Endodermal cell (in vitro differentiated cells): ENCODE data around the gene BZW2. TPM values are rescaled to one million over a fixed set of nuclear protein-coding genes. Genes with fewer than 3 reads are reported as not detected.

Source experiments
- DNase-seq: peaks from one replicate; pipeline ENCODE4 v3.0.0-alpha.2; 2017
- H3K27ac ChIP-seq: 2 replicates; pipeline ENCODE4 v1.5.1; 2013; ENCODE audit warnings: mild to moderate bottlenecking, low read depth, low read length, moderate library complexity
- H3K27me3 ChIP-seq: 2 replicates; pipeline ENCODE4 v1.6.1; 2013; ENCODE audit warnings: mild to moderate bottlenecking, low read length, moderate library complexity; ENCODE audit not compliant: insufficient read depth, control insufficient read depth, poor library complexity, severe bottlenecking
- H3K36me3 ChIP-seq: 2 replicates; pipeline ENCODE4 v1.7.0; 2013; ENCODE audit warnings: mild to moderate bottlenecking, low read length, moderate library complexity; ENCODE audit not compliant: control insufficient read depth, insufficient read depth
- H3K4me1 ChIP-seq: one replicate; pipeline ENCODE4 v1.7.0; 2013; ENCODE audit warnings: low read length; ENCODE audit not compliant: control insufficient read depth, insufficient read depth
- H3K4me3 ChIP-seq: 2 replicates; pipeline ENCODE4 v1.5.1; 2013; ENCODE audit warnings: mild to moderate bottlenecking, low read length, moderate library complexity
- H3K9ac ChIP-seq: 2 replicates; pipeline ENCODE4 v1.6.1; 2013; ENCODE audit warnings: mild to moderate bottlenecking, low read length, moderate library complexity; ENCODE audit not compliant: poor library complexity, severe bottlenecking; ENCODE audit errors: extremely low read depth
- H3K9me3 ChIP-seq: 2 replicates; pipeline ENCODE4 v1.6.1; 2013; ENCODE audit warnings: mild to moderate bottlenecking, low read length, moderate library complexity; ENCODE audit not compliant: control insufficient read depth
- H3K27ac Mint-ChIP-seq: 2 replicates; pipeline ENCODE4 v1.8.0; 2020; ENCODE audit warnings: mixed read lengths
- H3K27me3 Mint-ChIP-seq: 2 replicates; pipeline ENCODE4 v1.8.0; 2021; ENCODE audit warnings: mild to moderate bottlenecking, mixed read lengths; ENCODE audit not compliant: insufficient read depth
- H3K36me3 Mint-ChIP-seq: 2 replicates; pipeline ENCODE4 v1.8.0; 2020; ENCODE audit warnings: low read depth, mixed read lengths
- H3K4me1 Mint-ChIP-seq: 2 replicates; pipeline ENCODE4 v1.8.0; 2020; ENCODE audit warnings: mixed read lengths
- H3K4me3 Mint-ChIP-seq: 2 replicates; pipeline ENCODE4 v1.8.0; 2020; ENCODE audit warnings: mild to moderate bottlenecking, moderate library complexity, mixed read lengths
- H3K9me3 Mint-ChIP-seq: 2 replicates; pipeline ENCODE4 v1.8.0; 2020; ENCODE audit warnings: mild to moderate bottlenecking, mixed read lengths
- WGBS, 2 experiments: methylation state at CpG; one replicate each; pipeline versions ENCODE4 v1.1.5 to v1.1.7; 2013; ENCODE audit warnings: missing lambda C conversion rate in 2 of 2, mixed read lengths in 1 of 2; ENCODE audit not compliant: insufficient coverage in 1 of 2, insufficient read length in 1 of 2; 5-methylcytosine and 5-hydroxymethylcytosine counted together
- total RNA-seq, 2 donors: library from RNA; stranded (reverse); fragmentation: NEBNext Ultra II Directional in 1 of 2; extraction: Animal tissue kit (Norgen Biotek cat#: 25700) in 1 of 2; gene quantifications; 2 replicates in 1 of 2; 3 replicates in 1 of 2; pipeline ENCODE4 v1.2.1, GENCODE V29; 2021
- TF ChIP-seq, protein P1 (sequence below): fragments of 200-600 bp; sonication (generic); conservative IDR thresholded peaks from 2 replicates; pipeline ENCODE4 v1.5.0; 2021; ENCODE audit warnings: antibody characterized with exemption, mild to moderate bottlenecking

The BZW2 gene
- total RNA-seq, 2 donors from 2014 or later = 75.1 to 87.7 TPM

DNA sequence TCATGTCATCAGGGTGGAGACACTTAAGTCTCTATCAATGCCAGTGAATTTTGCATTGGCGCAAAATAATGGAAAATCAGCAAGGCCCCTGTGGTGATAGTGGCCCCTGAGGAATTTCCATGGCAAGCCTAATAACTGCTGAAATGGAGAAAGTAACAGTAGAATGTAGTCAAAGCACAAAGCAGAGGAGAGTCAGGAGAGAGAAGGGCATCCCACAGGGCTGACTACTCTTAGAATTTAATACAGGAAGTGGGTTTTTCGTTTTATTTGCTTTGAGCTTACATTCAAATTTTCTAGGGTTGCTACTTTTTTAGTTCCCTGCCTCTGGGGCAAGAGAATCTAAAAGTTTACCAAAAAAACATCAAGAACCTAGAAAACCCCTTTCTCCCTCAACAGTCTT lies 39.0 kb downstream of the BZW2 start:
- no peaks in the 10 kb centered on the region for H3K9me3 Mint-ChIP-seq
- H3K36me3 Mint-ChIP-seq = peaks cover 62% of the 10 kb centered on the region

DNA sequence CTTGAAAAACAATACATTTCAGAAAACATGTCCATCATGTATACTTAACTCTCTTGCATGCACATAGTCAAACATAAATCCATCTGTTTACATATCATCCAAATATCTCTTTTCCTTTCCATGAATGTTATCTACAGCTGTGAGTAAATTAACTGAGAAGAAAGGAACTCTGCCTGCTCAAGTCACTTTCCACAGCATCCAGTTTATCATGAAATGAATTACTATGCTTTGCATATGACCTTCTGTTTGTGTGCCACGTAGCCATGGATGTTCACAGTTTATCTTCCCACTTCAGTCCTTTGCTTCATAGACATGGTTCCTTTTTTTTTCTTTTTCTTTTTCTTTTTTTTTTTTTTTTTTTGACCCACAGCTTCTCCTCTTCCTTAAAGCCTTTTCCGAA lies 39.6 kb downstream of the BZW2 start:
- H3K4me1 ChIP-seq = no peaks in the 10 kb centered on the region
- no peak overlapping the region for H3K4me3 ChIP-seq
- peaks cover 79% of the 10 kb centered on the region for H3K36me3 ChIP-seq
- DNase-seq = no peak
- peaks cover 61% of the 10 kb centered on the region for H3K36me3 Mint-ChIP-seq
- H3K9ac ChIP-seq = no peak overlapping the region
- H3K9me3 Mint-ChIP-seq = no peaks in the 10 kb centered on the region
- no peak overlapping the region for H3K4me3 Mint-ChIP-seq
- H3K9me3 ChIP-seq = no peaks in the 10 kb centered on the region
- H3K27me3 ChIP-seq = no peaks in the 10 kb centered on the region
- 87 to 90% methylated on average over 2 of the region's 2 CpGs for WGBS, 2 experiments
- H3K4me1 Mint-ChIP-seq = peaks cover 6% of the 10 kb centered on the region
- no peaks in the 10 kb centered on the region for H3K27me3 Mint-ChIP-seq
- peak overlapping the region; percentile 65 for H3K27ac Mint-ChIP-seq
- no peak overlapping the region for H3K27ac ChIP-seq
- TF ChIP-seq, protein P1, sequence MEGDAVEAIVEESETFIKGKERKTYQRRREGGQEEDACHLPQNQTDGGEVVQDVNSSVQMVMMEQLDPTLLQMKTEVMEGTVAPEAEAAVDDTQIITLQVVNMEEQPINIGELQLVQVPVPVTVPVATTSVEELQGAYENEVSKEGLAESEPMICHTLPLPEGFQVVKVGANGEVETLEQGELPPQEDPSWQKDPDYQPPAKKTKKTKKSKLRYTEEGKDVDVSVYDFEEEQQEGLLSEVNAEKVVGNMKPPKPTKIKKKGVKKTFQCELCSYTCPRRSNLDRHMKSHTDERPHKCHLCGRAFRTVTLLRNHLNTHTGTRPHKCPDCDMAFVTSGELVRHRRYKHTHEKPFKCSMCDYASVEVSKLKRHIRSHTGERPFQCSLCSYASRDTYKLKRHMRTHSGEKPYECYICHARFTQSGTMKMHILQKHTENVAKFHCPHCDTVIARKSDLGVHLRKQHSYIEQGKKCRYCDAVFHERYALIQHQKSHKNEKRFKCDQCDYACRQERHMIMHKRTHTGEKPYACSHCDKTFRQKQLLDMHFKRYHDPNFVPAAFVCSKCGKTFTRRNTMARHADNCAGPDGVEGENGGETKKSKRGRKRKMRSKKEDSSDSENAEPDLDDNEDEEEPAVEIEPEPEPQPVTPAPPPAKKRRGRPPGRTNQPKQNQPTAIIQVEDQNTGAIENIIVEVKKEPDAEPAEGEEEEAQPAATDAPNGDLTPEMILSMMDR = no peak

More for the DNA sequence above, 39.0 kb downstream of the BZW2 start:
- 91 to 93% methylated on average over 2 of the region's 2 CpGs for WGBS, 2 experiments
- DNase-seq = no peak
- TF ChIP-seq, protein P1 = no peak
- Histone ChIP-seq H3K9ac (no peak overlapping the region), H3K4me3 (no peak overlapping the region), H3K27me3 (no peaks in the 10 kb centered on the region), H3K27ac (no peak overlapping the region), H3K4me1 (no peaks in the 10 kb centered on the region), H3K36me3 (peaks cover 79% of the 10 kb centered on the region), H3K9me3 (no peaks in the 10 kb centered on the region)
- Mint-ChIP-seq H3K27me3 (no peaks in the 10 kb centered on the region), H3K4me3 (no peak overlapping the region), H3K4me1 (peaks cover 6% of the 10 kb centered on the region), H3K27ac (peak overlapping the region; percentile 65)

DNA sequence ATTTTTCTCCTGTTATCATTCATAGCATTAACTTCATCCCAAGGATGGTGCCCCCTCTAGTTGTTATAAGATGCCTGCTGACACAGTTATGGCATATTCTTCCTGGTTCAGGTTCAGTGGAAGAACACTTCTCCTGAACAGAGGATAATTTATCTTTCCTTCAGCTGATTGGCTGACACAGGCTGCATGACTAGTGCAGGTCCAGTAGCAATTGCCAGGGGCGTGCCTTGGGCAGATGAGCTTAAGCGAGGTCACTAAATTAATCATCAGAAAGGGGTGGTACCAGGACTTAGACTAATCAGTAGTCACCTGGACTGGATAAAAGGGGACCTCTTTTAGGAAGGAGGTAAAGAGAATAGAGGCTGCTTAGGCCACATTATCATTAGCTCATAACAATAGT lies 42.3 kb downstream of the BZW2 start:
- H3K27me3 Mint-ChIP-seq = no peaks in the 10 kb centered on the region
- TF ChIP-seq, protein P1 = no peak
- DNase-seq = no peak
- H3K4me1 Mint-ChIP-seq = peaks cover 6% of the 10 kb centered on the region
- H3K4me3 ChIP-seq = no peak overlapping the region
- H3K9ac ChIP-seq = no peak overlapping the region
- no peak overlapping the region for H3K27ac ChIP-seq
- no peaks in the 10 kb centered on the region for H3K9me3 Mint-ChIP-seq
- no peaks in the 10 kb centered on the region for H3K4me1 ChIP-seq
- H3K36me3 Mint-ChIP-seq = peaks cover 61% of the 10 kb centered on the region
- H3K9me3 ChIP-seq = no peaks in the 10 kb centered on the region
- peaks cover 84% of the 10 kb centered on the region for H3K36me3 ChIP-seq
- H3K27ac Mint-ChIP-seq = no peak overlapping the region
- WGBS, 2 experiments = 92% methylated on average over 2 of the region's 2 CpGs; no CpG with 5 or more reads in 1 of the 2 experiments
- H3K27me3 ChIP-seq = no peaks in the 10 kb centered on the region
- H3K4me3 Mint-ChIP-seq = no peak overlapping the region
